ENCODE data around the gene SASS6.
"Not testable (repeated sequence)": the region's sequence is repeated elsewhere in the genome, so short reads cannot be mapped to it uniquely, and the experiment has no call there.

Gene SASS6

DNA sequence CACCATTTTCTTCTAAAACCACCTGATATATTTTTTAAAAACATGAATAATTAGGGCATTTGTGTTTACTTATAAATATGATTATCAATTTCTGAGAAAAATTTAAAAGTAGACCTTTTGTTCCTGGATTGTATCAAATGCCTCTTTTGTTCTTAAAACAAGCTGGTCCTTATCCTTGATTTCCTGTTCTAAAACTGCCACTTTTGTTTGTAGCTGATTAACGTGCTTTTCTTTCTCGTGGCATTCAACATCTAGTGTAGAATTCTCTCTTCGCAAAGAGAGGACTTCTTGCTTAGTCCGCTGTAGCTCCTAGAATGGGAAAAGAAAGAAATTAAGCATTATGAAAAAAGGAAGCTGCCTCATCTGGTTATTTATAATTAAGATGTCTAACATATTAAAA is 25.0 kb downstream of the SASS6 start:
- DNase-seq, result no peak

DNA sequence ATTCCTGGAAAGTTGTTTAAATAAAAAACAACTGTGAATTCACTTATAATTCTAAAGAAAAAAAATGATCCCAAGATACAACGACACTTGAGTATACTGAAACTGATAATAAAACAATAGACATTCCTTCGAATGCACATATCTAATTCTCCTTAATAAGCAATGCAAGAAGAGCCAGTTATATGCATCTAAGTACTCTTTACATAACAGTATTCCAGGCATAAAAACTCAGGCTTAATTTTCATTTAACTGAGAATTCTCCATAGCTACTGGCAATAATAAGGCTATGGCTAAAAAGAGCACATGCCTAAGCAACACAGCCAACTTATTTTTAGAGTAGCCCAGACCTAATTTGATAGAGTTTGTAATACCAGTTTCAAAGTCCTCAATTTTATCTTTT is 31.2 kb downstream of the SASS6 start:
- DNase-seq, result no peak

DNA sequence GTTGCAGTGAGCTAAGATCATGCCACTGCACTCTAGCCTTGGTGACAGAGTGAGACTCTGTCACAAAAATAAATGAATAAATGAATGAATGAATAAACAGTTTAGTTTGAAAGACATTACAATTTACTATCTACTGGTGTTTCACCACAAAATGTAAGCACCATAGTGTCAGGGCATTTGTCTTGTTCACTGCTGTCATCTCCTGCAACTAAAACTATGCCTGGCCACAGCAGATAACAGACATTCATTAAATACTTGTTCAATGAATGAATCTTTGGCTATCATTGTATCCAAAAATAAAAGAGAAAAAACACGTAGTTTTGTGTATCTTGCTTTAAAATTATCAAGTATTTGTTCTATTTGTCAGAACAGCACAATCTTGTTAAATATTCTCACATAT is 32.5 kb downstream of the SASS6 start:
- no peak for DNase-seq

DNA sequence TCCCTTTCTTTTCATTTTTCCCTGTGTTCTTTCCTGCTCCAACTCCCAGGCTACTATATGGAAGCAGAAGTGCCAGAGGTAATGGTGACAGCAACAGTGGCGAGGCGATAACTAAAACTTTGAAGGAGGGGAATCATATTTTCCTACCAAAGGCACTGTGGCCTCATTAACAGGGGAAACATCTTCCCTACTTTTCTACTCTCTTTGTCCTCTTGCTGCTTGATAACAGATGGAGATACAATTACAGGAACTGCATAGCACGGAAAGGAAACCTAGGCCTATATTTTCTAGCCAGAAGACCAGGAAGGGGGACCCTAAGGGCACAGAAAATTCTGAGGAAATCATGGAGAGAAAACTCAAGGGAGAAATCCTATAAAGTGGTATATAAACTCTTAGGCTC is 42.3 kb downstream of the SASS6 start:
- no peak for DNase-seq

DNA sequence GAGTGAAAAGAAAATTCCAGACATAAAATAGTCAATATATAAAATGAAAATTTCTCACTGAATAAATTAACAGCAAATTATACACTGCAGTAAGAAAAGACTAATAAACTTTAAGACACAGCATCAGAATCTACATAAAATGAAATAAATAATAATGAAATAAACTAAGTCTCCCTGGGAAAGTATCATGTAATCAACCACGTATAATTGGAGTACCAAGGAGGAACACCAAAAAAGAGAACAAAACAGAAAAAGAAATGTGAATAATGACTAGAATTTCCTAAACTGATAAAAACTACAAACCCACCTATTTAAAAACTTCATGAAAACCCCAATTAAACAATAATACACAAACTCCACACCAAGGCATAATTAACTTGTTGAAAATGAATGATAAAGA is 43.6 kb downstream of the SASS6 start:
- no peak for DNase-seq

DNA sequence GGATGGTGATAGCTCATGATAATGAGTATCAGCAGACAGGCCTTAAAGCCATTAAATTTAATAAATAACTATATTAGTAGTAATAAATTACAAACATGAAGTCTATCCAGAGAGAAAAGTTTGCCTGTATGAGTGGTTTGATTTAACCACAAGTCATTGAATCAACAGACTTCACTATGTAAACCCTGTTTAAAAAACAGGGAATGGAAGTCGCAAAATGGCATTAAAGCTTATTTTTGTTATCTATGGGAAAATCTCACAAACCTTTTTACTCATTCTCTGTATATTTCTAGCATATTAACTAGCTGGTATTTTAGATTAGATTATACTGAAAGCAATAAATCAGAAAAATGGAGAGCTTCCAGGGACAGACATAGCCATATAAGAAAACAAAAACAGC is 45.3 kb downstream of the SASS6 start:
- DNase-seq, result no peak

DNA sequence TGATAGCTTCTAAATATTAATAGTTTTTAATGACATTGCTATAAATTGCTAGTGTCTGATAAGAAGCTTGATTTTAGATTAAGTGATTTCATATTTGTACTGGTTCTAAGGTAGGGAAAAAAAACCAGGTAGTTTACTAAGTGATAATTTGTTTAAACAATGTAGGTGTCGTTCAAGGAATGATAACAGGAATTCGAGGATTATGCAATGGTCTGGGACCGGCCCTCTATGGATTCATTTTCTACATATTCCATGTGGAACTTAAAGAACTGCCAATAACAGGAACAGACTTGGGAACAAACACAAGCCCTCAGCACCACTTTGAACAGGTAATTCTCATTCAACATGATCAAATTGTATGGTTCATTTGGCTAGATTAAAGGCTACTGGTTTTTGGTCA is 52.4 kb downstream of the SASS6 start:
- no peak for DNase-seq

DNA sequence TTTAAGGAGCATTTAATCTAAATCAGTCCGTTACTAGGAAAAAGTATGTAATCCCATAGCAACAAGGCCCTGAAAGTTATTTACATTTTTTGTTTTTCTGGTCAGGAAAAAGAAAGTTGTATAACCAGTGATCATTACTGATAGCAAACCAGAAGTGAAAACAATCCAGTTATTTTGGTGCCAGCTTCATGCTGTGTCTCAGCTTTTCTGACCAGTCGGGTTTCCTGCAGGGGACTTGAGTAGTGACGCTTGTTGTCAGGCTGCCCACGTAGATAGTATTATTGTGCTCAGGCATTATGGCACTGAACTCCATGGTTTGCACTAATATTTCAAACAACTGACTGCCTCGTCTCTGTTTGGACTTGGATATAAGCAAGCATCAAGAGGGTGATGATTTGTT is 55.2 kb downstream of the SASS6 start:
- DNase-seq, result no peak

DNA sequence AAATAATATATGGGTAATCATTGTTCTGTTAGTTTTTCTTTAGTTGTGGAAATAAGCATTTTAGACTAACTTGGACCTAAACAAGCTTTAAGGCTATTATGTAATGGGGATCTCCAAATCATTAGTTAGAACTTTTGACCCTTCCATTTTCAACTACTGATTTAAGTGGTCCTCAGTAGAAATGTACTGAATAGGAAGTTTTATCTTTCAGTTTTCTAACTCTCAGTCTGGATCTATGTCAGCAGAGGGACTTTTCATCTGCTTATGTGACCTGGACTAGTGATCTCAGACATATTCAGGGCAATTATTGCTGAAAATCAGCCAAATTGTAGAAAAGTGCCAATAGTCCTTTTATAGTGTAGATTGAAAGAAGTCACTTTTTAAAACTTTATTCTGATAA is 56.0 kb downstream of the SASS6 start:
- DNase-seq, result no peak

DNA sequence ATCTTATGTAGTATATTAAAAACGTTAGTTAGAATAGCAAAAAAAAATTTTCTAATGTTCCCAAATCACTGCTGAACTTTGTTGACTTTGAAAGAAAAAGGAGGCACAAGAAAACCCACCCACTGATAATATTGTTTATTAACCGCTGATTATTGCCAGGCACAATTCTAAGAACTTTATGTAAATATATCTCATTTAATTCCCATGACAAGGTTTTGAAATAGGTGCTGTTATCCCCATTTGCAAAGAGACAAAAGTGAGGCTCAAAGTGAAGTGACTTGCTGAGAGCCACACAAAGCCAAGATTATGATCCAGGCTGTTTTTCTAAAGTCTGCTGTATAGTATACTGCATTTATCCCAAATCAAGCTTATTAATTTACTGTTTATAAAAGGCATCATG is 56.4 kb downstream of the SASS6 start:
- no peak for DNase-seq

DNA sequence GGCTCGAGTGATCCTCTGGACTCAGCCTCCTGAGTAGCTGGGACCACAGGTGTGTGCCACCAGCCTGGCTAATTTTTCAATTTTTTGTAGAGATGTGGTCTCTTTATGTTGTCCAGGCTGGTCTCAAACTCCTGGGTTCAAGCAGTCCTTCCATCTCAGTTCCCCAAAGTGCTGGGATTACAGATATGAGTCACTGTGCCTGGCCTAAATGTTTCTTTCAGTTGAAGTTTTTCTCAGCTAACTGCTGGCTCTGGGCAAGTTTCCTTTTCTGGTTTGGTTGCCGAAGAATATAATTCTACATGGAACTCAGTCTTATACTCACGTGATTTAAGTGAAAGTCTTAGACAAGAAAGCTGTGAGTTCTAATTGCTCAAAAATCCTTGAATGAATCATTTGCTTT is 57.0 kb downstream of the SASS6 start:
- no peak for DNase-seq

DNA sequence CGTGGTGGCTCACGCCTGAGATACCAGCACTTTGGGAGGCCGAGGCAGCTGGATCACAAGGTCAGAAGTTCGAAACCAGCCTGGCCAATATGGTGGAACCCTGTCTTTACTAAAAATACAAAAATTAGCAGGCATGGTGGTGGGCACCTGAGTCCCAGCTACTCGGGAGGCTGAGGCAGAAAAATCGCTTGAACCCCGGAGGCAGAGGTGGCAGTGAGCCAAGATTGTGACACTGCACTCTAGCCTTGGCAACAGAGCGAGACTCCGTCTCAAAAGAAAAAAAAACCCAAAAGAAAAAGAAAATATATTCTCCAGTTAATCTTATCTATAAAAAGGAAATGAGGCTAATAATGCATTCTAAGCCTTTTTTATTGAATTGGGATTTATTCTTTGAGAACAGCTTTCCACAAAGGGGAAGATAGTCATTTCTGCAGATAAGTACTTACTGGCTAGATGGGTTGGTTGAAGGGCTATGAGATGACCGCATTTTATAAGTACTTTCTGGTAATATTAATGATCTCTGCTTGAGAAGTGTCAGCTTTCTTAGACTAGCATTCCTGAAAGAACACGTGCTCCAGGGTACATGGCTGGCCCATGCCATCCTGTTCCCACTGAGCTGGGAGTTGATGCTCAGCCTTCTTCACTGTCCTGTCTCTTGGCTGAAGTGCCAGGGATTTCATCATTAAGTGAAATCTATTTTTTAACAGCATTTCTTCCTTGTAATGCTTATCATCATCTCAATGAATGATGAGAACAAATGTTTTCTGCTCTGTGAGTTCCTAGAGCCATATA is 57.9 kb downstream of the SASS6 start:
- no peak for DNase-seq

DNA sequence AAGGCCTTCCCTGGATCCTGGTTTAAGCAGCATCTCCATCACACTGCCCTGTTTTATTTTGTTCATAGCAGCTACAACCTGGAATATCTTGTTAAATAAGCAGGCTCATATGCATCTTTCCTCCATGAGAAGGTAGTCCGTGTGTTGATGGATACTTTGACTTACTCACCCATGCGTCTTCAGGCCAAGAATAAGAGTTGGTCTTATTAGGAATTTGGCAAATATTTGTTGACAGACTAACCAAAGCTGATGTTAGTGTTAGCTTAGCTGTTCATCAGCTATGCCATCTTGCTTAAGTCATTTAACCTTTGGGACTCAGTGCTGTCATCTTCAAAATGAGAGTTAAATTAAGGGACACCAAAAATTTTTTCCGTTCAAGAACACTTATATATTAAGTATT is 59.2 kb downstream of the SASS6 start:
- no peak for DNase-seq

DNA sequence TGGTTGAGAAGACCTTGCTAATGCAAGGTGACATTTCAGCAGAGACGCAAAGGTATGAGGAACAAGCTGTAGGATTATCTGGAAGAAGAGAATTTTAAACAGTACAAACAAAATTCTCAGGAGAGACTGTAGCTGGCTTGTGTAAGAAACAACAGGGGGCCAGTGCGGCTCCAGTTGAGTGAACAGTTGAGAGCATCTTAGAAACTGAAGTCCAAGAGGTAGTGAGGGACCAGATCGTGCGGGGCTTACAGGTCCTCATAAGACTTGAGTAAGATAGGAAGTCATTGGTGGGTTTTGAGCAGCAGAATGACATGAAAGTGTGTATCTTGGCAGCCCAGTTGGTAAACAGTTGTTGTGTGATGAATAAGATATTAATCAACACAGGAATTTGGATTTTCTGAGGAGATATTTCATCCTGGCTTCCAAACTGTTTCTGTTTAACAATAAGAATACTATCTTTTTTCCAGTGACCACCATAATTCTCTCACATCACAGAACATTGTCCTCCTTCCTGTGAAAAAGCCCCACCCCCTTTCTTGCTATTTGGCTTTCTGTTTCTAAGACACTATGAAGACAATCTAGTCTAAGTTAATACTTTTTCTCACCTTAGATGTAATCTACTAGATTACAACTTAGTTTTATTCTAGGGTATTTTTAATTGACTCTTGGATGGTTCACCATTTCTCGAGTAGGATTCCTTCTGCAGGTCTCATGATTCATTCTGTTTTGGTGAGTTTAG is 62.4 kb downstream of the SASS6 start:
- no peak for DNase-seq

DNA sequence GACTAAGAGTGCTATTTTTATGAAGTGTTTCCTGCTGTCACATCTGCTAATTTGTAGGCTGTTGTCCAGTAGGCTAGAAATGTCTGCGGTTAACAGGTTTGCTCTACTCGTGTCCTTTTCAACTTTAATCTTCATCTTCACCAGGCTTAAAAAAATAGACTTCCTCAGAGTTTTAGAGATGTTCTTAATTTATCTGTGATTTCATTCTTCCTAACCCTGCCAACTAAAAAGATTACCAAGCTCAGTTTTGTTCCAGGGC is 66.8 kb downstream of the SASS6 start:
- no peak for DNase-seq

DNA sequence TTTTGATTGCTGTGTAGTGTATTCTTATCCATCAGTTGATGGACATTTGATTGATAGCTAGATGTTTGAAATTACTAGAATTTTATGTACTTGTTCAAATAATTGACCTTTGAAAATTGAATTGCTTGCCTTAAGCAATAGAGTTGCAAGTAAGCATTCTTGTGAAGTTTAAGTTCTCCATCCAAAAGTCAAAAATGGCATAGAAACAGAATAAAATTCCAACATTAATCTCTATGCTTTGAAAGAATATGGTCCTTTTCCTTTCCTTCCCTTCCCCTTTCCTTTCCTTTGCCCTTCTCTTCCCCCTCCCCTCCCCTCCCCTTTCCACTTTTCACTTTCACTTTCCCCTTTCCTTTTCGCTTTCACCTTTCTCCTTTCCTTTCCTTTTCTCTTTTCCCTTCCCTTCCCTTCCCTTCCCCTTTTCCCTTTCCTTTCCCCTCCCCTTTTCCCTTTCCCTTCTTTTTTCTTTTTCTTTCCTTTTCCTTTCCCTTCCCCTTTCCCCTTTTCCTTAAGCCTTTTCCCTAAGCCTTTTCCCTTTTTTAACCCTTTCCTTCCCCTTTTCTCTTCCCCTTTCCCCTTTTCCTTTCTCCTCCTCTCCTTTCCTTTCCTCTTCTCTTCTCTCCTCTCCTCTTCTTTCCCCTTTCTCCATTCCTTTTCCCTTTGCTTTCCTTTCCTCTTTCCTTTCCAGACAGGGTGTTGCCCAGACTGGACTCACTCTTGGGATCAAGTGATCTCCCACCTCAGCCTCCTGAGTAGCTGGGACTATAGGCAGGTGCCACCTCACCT is 67.4 kb downstream of the SASS6 start:
- no peak for DNase-seq

DNA sequence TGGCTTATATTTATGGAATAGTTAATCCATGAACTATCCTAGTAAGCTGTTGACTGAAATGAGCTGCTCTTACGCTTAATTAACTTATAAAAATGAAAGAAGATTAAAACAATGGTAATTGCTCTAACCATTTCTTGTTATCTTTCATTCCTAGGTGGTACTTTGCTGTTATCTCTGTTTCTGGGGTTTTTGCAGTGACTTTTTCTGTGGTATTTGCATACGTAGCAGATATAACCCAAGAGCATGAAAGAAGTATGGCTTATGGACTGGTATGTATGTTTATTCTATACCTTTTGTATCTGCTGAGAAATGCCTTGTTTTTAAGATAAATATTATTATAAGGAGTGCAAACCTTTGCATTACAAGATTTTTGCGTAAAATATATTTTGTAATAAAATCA is 71.0 kb downstream of the SASS6 start:
- no peak for DNase-seq

DNA sequence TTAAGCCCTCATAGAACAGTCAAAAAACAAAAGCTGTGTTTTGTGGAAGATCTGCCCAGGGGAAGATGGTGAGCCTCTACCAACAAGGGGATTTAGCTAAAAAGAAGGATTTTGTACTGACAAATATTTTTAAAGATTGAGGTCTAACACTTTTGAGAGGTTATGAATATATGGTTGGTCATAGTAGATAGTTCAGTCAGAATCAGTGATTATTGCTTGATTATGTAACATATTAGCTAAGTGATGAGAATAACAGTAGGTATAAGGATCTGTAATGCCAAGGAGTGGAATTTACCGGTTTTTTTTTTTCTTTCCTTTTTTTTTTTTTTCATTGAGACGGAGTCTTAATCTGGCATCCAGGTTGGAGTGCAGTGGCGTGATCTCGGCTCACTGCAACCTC is 79.0 kb downstream of the SASS6 start:
- no peak for DNase-seq

DNA sequence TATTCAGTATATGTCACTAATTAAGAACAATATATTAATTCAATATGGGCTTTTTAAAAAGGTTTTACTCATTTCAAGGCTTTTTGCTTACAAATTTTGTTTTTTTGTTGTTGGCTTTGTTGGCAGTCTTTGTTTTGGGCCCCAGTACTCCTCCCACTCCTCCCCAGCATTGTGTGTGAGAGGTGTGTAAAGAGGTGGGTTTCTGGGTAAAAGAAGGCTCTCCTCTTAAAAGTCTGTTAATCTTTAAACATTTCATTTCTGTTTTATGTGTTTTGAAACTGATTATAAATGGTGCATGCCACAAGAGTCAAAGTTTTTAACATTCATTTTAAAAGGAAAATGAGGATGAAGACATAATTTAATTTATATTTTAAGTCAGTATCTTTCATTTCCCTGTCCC is 79.6 kb downstream of the SASS6 start:
- no peak for DNase-seq

DNA sequence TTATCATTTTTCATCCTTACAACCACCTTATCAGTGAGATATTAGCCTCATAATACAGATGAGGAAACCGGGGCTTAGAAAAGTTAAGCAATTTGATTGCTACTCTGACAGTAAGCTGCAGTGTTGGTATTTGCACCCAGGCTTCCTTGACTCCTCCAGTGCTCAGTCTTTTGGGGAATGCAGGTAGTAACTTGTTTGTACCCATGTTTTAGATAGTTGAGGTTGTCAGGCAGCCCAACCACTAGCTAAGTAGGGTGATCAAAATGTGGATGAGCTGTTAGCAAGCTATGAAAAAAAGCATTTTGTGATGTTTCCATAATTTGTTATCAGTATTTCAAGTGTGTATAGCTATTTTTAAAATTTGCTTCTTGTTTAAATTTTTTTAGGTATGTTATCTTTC is 80.8 kb downstream of the SASS6 start:
- DNase-seq, result no peak

DNA sequence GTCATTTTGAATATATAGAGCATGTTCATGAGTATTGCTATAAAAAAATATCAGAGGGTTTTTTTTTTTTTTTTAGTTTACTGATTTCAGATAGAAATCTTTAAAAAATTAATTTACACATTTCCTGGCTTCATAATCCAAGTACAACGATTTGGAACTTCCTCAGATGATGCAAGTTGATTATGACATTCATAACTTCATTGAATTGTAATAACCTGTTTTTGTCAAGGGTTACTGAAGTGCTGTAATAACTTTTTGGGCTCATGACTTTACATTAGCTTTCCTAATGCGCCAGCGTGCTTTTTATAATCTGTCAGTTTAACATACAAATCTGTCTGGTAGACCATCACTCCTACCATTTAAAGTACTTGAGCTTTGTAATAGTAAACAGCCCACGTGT is 81.3 kb downstream of the SASS6 start:
- no peak for DNase-seq

DNA sequence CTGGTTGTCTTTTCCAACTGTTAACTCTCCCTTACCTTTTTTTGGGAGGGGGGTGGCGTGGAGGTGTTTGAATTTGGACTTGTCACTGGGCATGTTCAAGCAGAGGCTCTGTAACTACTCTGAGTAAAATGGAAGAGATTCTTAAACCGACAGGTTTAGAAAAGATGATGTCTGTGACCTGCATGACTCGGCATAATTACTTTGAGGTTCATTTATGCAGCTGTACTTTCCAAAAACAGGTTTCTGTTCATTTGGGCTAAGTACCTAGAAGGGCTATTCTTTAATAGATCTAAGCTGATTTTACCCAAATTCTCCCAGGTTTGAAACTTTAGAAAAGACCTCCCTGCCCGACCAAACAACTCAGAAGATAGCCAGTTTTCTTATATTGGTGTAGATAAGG is 82.6 kb downstream of the SASS6 start:
- no peak for DNase-seq

DNA sequence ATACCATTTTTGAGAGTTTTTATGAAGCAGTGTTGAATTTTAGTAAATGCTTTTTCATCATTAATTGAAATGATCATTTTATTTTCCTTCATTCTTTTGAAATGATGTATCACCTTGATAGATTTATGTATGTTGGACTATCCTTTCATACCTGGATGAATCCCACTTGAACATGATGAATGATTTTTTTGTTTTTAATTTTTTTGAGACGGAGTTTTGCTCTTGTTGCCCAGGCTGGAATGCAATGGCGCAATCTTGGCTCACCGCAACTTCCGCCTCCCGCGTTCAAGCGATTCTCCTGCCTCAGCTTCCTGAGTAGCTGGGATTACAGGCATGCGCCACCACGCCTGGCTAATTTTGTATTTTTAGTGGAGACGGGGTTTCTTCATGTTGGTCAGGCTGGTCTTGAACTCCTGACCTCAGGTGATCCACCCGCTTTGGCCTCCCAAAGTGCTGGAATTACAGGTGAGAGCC is 85.5 kb downstream of the SASS6 start:
- not testable (repeated sequence) for DNase-seq

DNA sequence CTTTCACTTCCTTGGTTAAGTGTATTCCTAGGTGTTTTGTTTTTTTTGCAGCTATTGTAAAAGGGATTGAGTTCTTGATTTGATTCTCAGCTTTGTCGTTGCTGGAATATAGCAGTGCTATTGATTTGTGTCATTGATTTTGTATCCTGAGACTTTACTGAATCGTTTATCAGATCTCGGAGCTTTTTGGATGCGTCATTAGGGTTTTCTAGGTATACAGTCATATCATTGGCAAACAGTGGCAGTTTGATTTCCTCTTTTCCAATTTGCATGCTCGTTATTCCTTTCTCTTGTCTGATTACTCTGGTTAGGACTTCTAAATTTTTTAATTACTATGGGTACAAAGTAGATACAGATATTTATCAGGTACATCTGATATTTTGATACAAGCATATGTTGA is 87.5 kb downstream of the SASS6 start:
- DNase-seq, result no peak

Data from NCI-H1417 treated with DMSO at 0.1 percent for 48 hours (cell line).